ENCODE data around the gene TRABD. TPM values are rescaled to one million over a fixed set of nuclear protein-coding genes. Genes with fewer than 3 reads are reported as not detected.

Gene TRABD
- total RNA-seq, 4 donors from 2014 or later = 18.3 to 31.0 (median 22.3) TPM

DNA sequence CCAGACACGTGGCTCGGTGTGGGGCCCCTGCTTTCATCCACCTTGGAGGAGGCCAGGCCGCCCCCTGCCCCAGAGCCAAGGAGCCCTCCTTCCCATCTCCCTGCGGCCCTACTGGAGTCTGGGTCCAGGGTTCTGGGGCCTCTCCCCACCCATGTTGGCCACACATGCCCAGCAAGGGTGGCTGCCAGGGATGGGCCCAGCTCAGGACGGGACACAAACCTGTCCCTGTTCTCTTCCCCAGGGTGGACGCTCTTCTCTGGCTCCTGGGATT lies 10.6 kb upstream of the TRABD start:
- H3K4me1 ChIP-seq = peaks cover 5 to 23% (median 8%) of the 10 kb centered on the region in 4 donors
- no peaks in the 10 kb centered on the region for H3K36me3 ChIP-seq
- no peak for TF ChIP-seq POLR2A (IDR thresholded peaks at IDR 0.05; ENCODE audit: low read depth)
- TF ChIP-seq, protein P1, sequence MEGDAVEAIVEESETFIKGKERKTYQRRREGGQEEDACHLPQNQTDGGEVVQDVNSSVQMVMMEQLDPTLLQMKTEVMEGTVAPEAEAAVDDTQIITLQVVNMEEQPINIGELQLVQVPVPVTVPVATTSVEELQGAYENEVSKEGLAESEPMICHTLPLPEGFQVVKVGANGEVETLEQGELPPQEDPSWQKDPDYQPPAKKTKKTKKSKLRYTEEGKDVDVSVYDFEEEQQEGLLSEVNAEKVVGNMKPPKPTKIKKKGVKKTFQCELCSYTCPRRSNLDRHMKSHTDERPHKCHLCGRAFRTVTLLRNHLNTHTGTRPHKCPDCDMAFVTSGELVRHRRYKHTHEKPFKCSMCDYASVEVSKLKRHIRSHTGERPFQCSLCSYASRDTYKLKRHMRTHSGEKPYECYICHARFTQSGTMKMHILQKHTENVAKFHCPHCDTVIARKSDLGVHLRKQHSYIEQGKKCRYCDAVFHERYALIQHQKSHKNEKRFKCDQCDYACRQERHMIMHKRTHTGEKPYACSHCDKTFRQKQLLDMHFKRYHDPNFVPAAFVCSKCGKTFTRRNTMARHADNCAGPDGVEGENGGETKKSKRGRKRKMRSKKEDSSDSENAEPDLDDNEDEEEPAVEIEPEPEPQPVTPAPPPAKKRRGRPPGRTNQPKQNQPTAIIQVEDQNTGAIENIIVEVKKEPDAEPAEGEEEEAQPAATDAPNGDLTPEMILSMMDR (IDR thresholded peaks at IDR 0.05) = no peak
- no peak for TF ChIP-seq POLR2AphosphoS5 (IDR thresholded peaks at IDR 0.05)
- no peak for TF ChIP-seq EP300 (IDR thresholded peaks at IDR 0.05)
- peaks cover 3 to 92% (median 22%) of the 10 kb centered on the region in 4 donors for H3K27me3 ChIP-seq
- no peak for DNase-seq (ENCODE audit: extremely low spot score)
- no peak overlapping the region for H3K27ac ChIP-seq (replicated peaks in 1 of 4)
- 90% methylated on average over 3 of the region's 6 CpGs for WGBS
- no peak overlapping the region for H3K4me3 ChIP-seq
- intact Hi-C loops (cut with DNase I) = no loop called here
- no peaks in the 10 kb centered on the region for H3K9me3 ChIP-seq

DNA sequence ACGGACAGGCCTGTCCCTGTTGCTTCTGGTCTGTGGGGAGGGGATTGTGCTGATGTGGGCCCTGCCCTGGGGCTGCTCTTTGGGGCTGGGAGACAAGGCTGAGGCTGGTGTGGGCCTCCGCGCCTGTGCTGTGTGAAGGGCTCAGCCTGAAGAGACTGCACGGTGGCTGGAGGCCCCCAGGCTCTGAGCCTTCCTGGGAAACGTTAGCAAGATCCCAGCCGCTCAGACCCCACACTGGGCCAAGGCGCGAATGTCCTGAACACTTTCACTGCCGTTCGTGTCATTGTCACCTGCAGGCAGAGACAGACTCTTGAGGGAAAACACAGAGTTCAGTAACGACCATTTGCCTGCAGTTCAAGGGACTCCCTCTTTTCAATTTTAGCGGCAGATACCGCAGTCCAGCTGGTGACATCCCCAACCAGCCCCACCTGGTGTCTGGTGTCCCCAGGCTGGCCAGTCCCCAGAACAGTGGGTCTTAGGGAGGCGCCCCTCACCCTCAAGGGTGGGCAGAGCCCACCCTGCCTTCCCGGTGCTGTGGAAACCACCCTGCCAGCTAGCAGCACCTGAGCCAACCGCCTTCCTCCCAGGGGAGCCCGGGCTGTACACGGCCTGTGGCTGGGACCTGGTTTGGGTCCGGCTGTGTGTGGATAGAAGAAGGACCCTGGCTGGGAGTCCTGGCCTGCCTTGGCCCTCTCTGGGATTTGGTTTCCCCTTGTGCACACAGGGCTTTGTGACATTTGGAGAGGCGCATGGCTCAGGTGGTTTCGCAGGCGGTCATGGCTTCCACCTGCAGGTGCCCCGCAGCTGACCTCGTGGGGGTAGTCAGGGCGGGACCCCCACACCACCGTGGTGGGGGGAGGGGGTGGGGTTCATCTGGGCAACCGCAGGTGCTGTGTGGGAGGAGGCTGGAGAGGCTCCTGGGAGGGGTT lies 9.5 kb upstream of the TRABD start:
- intact Hi-C loops (cut with DNase I) = no loop called here
- TF ChIP-seq EP300 (IDR thresholded peaks at IDR 0.05) = no peak
- no peaks in the 10 kb centered on the region for H3K9me3 ChIP-seq
- WGBS = 84% methylated on average over 22 of the region's 27 CpGs
- H3K36me3 ChIP-seq = no peaks in the 10 kb centered on the region
- no peak for DNase-seq (ENCODE audit: extremely low spot score)
- H3K4me1 ChIP-seq = peaks cover 0 to 17% (median 2%) of the 10 kb centered on the region in 4 donors
- no peak overlapping the region for H3K4me3 ChIP-seq
- H3K27me3 ChIP-seq = peaks cover 0 to 95% (median 19%) of the 10 kb centered on the region in 4 donors
- H3K27ac ChIP-seq (replicated peaks in 1 of 4) = no peak overlapping the region

GRCh38 chr22:50176850-50177536 lies 8.7 kb upstream of the TRABD start:
- intact Hi-C loops (cut with DNase I) = no loop called here
- Histone ChIP-seq H3K4me3 (no peak overlapping the region), H3K27me3 (peaks cover 0 to 87% (median 17%) of the 10 kb centered on the region in 4 donors), H3K36me3 (no peaks in the 10 kb centered on the region), H3K4me1 (peaks cover 0 to 13% (median 0%) of the 10 kb centered on the region in 4 donors), H3K9me3 (no peaks in the 10 kb centered on the region), H3K27ac (replicated peaks in 1 of 4) (no peak overlapping the region)
- TF ChIP-seq POLR2AphosphoS5 (IDR thresholded peaks at IDR 0.05) (no peak), EP300 (IDR thresholded peaks at IDR 0.05) (no peak), POLR2A (IDR thresholded peaks at IDR 0.05; ENCODE audit: low read depth) (no peak)
- TF ChIP-seq, protein P1 (IDR thresholded peaks at IDR 0.05) = no peak
- DNase-seq (ENCODE audit: extremely low spot score) = no peak
- WGBS = 95% methylated on average over 65 of the region's 76 CpGs

DNA sequence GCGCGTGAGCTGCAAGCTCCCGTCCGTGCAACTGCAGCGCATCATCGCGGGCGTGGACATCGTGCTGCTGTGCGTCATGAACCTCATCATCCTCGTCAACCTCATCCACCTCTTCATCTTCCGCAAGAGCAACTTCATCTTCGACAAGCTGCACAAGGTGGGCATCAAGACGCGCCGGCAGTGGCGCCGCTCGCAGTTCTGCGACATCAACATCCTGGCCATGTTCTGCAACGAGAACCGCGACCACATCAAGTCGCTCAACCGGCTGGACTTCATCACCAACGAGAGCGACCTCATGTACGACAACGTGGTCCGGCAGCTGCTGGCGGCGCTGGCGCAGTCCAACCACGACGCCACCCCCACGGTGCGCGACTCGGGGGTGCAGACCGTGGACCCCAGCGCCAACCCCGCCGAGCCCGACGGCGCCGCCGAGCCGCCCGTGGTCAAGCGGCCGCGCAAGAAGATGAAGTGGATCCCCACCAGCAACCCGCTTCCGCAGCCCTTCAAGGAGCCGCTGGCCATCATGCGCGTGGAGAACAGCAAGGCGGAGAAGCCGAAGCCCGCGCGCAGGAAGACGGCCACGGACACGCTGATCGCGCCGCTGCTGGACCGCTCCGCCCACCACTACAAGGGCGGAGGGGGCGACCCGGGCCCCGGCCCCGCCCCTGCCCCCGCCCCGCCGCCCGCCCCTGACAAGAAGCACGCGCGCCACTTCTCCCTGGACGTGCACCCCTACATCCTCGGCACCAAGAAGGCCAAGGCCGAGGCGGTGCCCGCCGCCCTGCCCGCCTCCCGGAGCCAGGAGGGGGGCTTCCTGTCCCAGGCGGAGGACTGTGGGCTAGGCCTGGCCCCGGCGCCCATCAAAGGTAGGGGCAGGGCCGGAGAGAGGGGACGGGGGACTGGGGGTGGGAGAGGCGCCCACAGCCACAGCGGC lies 7.9 kb upstream of the TRABD start:
- no peaks in the 10 kb centered on the region for H3K36me3 ChIP-seq
- DNase-seq (ENCODE audit: extremely low spot score) = no peak
- peaks cover 0 to 13% (median 0%) of the 10 kb centered on the region in 4 donors for H3K4me1 ChIP-seq
- intact Hi-C loops (cut with DNase I) = no loop called here
- TF ChIP-seq, protein P1 (IDR thresholded peaks at IDR 0.05) = no peak
- TF ChIP-seq POLR2AphosphoS5 (IDR thresholded peaks at IDR 0.05) (no peak), POLR2A (IDR thresholded peaks at IDR 0.05; ENCODE audit: low read depth) (no peak), EP300 (IDR thresholded peaks at IDR 0.05) (no peak)
- 51% methylated on average over 27 of the region's 98 CpGs for WGBS
- no peaks in the 10 kb centered on the region for H3K9me3 ChIP-seq
- H3K4me3 ChIP-seq = no peak overlapping the region
- peaks cover 0 to 79% (median 17%) of the 10 kb centered on the region in 4 donors for H3K27me3 ChIP-seq
- H3K27ac ChIP-seq (replicated peaks in 1 of 4) = no peak overlapping the region

Data from esophagus muscularis mucosa (tissue), 4 donors.